Fibroblast of skin of abdomen (primary cell): ENCODE data around the gene NMUR2. TPM values are rescaled to one million over a fixed set of nuclear protein-coding genes. Genes with fewer than 3 reads are reported as not detected.

ENCODE experiments used
- DNase-seq: peaks from one replicate; pipeline ENCODE4 v3.0.0-alpha.2; 2013
- polyA plus RNA-seq, 2 experiments: library from polyadenylated mRNA; unstranded; fragments of 120-200 nt; gene quantifications; one replicate each; pipeline ENCODE4 v1.2.1, GENCODE V29; 2013; ENCODE audit not compliant: insufficient read length in 2 of 2

Gene NMUR2, protein sequence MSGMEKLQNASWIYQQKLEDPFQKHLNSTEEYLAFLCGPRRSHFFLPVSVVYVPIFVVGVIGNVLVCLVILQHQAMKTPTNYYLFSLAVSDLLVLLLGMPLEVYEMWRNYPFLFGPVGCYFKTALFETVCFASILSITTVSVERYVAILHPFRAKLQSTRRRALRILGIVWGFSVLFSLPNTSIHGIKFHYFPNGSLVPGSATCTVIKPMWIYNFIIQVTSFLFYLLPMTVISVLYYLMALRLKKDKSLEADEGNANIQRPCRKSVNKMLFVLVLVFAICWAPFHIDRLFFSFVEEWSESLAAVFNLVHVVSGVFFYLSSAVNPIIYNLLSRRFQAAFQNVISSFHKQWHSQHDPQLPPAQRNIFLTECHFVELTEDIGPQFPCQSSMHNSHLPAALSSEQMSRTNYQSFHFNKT
- not detected for polyA plus RNA-seq (2013, experiment 1 of 2; ENCODE audit: insufficient read length)
- not detected for polyA plus RNA-seq (2013, experiment 2 of 2; ENCODE audit: insufficient read length)

DNA sequence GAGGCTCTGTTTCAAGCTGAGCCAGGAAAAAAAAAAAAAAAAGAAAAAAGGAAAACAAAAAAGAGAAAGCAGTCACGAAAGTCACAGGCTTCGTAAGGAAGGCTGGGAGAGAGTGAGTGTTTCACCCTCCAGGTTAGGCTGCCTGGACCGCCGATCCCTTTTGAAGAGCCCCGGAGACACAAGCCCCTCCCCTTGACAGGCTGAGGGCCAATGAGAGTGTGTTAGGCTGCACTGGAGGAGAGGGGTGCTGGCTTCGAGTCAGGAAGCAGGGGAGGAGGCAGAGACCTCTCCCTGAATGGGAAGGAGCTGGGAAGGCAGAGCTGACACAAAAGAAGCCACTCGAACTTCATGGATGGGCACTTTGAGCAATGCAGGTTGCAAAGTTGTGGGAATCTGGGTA is at the start of gene NMUR2:
NMUR2 (minus strand) TSS at position 135 of the 400 bp plus-strand sequence. CDS start 166 bp downstream, outside the sequence.
- DNase-seq = no peak

DNA sequence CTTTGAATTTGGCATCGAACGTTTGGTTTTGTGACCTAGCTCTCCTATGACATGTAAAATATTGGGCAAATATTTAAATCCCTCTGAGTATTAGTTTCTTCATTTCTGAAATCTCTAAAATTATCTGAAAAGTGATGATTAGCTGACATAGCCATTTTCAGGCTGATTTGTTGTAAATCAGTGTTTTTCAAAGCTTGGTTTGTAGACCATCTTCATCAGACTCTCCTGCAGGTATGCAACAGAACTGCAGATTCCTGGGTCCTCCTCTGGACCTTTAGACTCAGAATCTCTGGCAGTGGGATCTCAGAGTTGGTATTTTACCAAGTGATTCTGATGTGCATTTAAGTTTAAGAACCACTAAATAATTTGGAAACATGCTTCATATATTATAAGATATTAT is 38.9 kb upstream of the NMUR2 start:
- DNase-seq = no peak

DNA sequence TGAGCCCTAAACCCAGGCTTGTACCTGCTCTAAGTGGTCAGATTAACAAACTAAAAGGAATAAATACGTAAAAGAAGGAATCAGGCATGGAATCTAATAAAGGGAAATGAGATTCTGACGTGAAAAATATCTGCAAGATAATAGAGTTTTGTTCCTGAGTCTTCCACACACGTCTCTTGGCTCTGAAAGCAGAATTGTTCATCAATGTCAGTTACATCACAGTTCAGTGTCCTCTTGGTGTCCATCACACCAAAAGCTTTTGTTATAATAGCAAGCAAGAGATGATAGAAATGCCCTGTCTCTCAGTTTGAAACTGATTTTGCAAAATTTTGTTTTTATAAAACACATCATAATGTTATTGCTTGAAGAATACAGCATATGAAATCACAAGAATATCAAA is 34.7 kb upstream of the NMUR2 start:
- no peak for DNase-seq

DNA sequence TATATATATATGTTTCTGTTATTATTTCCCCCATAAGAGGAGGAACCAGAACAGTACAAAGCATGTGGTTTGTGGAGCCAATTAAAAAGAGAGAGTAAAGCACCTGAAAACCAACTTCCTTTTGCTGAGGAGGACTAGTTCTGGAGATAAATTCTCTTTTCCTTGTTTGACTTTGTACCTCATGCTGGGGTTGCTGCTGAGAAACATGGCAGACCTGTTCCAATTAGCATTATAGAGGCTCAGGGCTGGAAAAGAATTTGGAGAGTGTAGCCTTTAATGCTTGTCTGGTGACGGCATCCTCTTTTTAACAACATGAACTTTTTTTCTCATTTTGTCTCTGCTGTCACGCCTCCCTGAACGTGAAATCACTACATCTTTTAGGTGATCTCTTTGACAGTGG is 32.8 kb upstream of the NMUR2 start:
- DNase-seq = no peak

DNA sequence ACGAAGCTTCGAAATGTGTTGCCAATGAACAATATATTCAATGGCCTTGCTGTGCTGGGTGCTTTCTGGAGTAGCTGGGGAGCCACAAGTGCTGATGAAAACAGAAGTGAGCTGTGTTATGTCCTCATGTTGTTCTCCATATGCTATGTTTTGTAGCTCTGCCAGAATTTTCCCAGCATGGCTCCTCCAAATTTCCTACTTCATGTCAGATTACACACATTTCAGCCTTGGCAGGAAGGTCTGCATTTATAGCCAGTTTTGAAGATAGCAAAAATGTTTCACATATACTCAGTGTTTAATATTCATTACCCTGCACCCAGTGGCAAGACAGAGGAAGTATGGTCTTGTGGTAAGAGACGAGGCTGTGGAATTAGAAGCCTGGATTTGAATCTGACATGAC is 22.6 kb upstream of the NMUR2 start:
- peak; percentile 5 for DNase-seq

DNA sequence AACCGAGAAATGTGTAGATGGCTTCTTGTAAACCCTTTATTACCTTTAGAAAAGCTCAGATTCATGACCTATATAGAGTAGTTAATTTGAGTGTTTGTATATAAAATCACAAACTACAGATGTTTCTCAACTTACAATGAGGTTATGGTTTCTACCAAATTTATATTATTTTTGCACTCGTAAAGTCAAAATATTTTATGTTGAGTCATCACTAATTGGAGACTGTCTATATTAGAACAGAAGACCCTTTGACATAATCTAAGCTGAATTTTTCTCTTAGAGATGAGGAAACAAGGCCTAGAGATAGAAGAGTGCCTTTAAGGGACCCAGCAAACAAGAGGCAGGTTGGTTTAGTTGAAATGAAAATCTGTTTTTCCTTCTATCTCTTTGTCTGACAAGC is 20.0 kb upstream of the NMUR2 start:
- DNase-seq = no peak

DNA sequence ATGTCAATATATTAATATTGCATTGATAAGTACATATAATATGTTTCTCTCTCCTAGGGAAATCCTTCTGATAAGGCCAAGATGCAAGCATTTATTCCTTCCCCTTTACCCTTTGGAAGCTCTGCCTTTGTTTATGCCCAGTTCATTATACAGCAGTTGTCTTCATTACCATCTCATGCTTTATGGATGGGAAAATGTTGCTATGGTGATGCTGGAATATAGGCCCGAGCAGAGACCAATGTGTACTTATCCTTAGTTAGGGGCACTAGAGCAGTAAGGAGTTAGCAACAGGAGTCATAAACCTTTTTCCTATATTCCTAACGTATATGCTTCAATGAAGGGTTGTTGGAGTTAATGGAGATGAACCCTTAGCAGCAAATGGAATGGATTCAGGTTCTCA is 19.4 kb upstream of the NMUR2 start:
- no peak for DNase-seq

DNA sequence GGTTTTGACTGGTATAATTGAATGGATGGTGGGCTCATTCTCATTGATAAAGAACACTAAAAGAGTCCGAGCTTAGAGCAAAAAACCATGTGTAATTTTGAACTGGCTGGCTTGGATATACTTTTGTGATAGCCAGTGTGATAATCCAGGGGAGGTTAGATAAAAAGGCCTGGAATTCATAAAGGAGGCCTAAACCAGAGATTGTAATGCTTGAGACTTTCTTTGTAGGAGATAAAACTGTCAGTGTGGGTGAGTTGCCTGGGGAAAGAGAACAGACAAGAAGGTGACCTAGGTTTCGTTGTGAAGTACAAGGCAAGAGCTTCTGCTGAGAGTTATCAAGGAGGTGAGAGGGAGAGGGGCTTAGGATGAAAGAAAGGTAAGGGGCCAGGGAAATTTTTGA is 17.0 kb upstream of the NMUR2 start:
- no peak for DNase-seq

DNA sequence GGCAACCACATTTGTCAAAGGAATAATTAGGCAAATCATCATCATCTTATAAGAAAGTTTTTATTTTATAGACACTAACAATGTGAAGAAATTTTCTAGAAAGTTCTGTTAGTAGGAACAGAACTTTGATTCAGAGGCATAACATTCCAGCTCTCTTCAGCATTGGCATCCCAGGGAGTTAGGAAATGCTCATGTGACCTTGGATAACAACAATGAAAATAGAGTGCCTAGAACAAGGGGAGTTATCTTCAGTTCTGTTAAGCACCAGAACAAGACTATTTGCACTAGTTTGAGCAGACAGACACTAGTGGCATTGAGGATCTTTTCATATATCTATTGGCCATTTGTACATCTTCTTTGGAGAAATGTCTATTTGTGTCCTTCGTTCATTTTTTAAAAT is 7.0 kb upstream of the NMUR2 start:
- DNase-seq = no peak

DNA sequence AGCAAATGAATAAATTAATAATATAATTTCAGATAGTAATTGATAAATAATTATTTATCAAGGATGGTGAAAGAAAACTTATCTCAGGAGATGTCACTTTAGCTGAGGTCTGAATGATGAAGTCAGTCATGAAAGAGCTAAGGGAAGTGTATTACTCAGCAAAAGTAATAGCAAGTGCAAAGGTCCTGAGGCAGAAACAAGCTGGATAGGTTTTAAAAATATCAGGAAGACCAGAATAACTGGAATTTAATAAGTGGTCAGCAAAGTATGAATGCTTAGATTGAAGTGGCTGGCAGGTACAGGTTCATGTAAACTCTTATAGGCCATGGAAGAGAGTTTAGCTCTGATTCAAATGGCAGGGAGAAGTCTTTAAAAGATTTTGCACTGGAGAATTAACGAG is 1.0 kb upstream of the NMUR2 start:
- no peak for DNase-seq

DNA sequence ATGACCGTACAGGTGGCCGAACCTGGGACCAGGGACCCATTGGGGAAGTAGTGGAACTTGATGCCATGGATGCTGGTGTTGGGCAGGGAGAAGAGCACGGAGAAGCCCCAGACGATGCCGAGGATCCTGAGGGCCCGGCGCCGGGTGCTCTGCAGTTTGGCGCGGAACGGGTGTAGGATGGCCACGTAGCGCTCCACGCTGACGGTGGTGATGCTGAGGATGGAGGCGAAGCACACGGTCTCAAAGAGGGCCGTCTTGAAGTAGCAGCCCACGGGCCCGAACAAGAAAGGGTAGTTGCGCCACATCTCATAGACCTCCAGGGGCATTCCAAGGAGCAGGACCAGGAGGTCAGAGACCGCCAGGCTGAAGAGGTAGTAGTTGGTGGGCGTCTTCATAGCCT is 585 bp downstream of the NMUR2 start:
- DNase-seq = no peak

DNA sequence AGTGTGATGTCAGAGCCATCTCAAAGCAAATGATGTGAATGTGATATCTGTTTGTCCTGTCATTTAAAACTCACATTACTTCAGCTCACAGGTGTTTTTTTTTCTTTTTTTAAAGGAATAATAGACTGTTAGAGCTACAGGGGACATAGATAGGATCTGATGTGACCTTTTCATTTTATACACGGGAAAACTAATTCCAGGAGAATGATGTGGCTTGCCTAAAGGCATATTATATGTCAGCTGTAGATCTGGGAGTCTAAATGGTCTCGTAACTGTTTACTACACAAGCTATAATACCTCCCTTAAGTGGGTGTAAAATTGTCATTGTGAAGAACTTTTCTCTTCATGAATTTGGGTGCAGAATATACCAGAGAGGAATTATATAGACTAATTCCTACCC is 2.0 kb downstream of the NMUR2 start:
- no peak for DNase-seq

DNA sequence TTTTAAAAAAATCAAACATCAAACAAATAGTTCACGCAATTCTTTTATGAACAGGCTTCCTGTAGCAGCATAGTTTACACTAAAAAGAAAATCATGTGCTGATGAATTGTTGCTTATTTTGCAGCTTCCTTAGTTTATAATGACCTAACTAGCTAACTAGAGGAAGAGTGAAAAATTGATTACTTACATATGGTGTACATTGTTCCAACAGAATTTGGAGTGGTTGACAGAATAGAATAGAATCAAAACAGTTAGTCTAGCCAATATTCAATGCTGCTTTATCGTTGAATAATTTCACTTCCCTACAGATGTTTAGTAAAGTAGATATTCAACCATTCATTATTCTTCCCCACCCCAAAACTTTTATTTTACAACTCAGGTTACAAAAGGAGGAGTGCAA is 4.2 kb downstream of the NMUR2 start:
- no peak for DNase-seq

DNA sequence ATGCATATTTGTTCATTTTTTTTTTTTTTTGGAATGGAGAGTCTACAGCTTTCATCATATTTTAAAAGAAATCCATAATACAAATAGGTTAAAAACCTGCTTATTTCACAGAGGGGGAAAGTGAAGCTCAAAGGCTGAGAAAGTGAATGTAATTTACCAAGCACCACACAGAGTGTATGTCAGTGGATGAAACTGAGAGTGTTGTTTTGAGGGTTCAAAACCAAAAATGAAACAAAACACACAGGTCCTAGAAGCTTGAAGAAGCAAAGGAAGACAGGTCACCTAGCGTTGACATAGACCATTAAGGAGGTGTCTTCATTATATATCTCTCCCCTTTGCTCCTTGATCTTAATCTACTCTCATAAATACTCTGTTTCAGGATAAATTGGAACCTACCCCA is 7.5 kb downstream of the NMUR2 start:
- DNase-seq = no peak

DNA sequence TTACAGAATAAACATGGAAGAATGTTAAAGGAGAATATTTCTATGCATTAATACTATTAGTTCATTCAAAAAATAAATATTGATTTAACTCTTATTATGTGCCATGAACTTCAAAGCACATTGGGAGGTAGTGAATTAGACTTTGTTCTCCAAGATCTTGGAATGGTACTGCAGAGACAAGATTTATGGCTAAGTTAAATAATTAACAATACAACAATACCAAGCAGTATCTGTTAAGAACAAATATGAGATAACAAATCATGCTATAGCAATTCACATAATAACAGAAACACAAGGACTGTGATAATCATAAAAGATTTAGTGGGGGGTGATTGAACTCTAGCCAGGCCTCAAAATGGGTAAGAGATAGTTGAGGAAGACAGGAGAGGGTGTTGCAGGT is 11.6 kb downstream of the NMUR2 start:
- DNase-seq = no peak

DNA sequence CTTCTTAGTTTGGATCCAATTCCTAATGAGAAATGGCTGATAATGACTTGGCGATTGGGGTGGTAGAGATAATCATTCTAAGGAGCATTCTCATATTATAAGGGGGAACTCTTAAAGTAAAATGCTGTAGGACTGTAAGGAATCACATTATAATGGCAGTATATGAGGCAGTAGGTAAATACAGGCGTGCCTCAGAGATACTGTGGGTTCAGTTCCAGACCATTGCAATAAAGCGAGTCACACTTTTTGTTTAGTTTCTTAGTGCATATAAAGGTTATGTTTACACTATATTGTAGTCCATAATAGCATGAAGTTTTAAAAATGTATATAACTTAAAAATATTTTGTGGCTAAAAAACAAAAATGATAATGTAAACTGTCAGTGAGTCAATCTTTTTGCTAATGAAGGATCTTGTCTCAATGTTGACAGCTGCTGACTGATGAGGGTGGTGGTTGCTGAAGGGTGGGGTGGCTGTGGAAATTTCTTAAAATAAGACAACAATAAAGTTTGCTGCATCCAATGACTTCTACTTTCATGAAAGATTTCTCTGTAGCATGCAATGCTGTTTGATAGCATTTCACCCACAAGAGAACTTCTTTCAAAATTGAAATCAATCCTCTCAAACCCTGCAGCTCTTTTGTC is 15.8 kb downstream of the NMUR2 start:
- DNase-seq = no peak

DNA sequence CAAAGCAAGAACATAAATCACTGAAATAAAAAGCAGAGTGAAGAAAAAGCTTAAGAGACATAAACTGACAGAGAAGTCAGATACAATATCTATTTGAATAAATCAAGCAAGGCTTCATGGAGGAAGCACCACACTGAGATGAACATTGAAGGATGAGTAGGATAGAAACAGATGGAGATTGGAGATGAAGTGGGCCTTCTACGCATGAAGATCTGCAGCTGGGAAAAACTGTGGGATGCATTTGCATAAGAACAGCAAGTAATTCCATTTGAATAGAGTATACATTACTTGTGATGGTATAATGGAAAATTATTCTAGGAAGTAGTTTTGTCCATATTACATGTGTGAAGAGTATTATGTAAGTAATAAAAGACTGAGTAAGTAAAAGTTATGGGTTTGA is 16.5 kb downstream of the NMUR2 start:
- no peak for DNase-seq

DNA sequence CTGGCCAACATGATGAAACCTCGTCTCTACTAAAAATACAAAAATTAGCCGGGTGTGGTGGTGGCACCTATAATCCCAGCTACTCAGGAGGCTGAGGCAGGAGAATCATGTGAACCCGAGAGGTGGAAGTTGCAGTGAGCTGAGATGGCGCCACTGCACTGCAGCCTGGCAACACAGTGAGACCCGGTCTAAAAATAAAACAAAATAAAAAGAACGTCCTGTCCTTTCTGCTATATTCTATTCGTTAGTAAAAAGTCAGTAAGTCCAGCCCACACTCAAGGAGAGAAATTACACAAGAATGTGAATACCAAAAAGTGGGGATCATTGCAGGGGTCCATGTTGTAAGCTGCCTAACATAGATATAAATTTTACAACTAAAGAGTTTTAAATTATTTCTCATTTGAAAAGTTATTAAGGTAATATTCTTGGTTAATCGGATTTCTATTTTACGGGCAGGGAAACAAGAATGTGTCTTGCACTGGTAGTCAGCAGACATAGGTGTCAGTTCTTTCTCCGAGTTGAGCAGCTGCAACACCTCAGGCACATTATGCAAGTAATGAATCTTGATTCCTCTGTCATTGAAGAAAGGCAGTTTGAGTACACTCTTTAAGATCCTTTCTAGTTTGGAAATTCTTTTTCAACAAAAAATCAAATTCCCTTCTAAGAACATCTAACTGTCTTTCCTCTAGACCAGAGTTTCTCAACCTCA is 24.5 kb downstream of the NMUR2 start:
- DNase-seq = no peak

DNA sequence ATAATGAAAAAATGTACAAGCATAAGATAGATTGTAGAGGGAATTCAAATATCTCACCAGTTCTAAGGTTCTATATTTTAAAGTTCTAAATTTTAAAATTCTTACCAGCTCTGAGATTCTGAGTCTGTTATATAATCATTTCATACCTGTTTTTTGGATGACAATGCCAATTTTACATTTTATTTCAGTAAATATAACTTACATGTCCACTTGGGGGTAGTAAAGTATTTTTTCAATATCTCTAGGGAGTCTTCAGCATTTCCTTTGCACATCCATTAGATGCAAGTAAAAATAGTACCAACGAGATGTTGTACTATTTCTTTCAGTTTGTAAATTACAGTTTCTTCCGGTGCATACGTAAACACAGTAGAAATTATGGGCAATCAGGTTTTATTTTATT is 25.7 kb downstream of the NMUR2 start:
- DNase-seq = no peak

DNA sequence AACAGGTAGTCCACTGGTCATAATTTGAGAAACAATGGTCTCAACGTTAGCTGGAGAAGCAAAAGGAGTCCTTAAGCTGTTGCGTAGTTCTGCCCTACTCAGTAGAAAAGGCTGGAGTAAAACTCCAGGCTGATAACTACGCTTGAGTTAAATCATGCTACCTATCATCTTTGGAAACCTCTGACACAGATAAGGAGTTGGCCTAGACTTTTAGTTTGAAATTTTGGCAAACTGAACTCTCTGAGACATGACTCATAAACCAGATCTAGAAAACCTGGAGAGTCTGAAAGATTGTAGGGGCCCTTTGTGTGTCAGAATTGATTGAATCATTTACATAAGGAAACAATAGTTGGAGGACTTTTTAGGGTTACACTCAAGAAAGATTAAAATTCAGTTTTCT is 26.3 kb downstream of the NMUR2 start:
- peak; percentile 6 for DNase-seq

DNA sequence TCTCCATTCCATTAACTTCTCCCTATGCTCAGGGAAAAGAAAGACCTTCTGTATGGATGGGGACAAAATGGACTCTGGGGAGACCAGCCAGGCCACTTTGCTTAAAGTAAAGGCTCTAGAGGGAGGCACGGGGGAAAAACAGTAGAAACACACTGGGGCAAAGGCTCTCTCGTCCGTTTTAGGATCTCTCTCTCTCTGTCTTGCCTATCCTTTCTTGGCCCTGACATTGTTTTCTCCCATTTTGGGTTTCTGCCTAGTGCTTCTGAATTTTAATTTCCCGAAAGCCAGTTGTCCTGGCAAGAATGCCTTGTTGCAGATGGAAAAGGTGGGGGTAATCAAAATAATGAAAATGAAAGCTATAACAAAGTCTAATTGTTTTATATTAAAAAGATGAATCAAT is 28.2 kb downstream of the NMUR2 start:
- no peak for DNase-seq

DNA sequence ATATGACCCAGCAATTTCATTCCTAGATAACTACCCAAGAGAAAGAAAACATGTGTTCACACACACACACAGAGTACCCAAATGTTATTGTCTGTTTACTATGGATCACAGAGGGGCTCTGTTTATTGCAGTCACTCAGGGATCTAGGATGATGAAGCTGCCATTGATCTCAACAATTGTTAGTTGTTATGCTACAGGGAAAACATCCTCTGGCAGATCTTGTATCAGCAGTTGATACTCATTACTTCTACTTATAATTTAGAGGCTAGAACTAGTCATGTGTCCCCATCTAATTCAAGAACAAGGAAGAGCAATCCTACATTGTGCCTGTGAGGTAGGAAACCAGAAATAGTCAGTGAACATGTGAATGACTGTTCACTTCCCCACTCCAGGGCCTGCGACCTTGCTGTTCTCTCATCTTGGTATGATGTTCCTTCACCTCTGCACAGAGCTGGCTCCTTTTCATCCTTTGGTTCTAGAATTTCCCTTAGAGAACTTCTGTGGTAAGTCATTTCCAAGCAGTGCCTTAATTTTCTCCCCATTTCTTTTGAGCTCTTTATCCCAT is 30.3 kb downstream of the NMUR2 start:
- DNase-seq = no peak

DNA sequence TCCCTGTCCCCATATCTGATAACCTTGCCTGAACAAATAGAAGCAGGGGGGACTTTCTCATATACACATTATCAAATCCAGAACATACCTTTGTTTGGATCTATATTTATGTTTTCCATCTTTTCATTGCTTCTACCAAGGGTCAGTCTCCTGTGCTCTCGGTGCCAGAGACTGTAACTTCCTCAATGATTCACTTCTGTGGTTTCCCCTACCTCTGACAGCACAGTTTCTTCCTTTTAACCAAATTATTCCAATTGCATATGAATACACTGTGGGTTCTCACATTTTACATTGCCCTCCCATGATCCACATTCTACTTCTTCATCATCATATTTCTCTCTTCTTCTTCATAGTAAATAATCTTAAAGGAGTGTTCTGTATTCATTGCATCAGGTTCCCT is 32.2 kb downstream of the NMUR2 start:
- no peak for DNase-seq
